ENCODE measurements around the gene NOVA2. TPM values are rescaled to one million over a fixed set of nuclear protein-coding genes. Genes with fewer than 3 reads are reported as not detected.

Gene NOVA2
- polyA plus RNA-seq, 3 donors = 2.8 to 4.1 (median 2.9) TPM

DNA sequence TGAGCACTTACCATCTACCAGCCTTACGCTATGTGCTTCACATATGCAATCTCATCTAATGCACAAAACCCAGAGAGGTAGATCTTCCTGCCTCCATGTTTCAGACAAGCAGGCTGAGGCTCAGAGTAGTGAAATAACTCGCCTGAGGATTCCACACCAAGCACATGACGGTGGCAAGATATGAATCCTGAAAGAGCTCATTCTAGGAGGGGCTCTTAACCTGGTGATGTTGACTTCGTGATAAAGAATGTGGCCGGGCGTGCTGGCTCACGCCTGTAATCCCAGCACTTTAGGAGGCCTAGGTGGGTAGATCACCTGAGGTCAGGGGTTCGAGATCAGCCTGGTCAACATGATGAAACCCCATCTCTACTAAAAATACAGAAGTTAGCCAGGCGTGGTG, 5.0 kb downstream of the NOVA2 start:
- no peak for DNase-seq (ENCODE audit: low read depth in 3 of 3, low spot score in 2 of 3)

DNA sequence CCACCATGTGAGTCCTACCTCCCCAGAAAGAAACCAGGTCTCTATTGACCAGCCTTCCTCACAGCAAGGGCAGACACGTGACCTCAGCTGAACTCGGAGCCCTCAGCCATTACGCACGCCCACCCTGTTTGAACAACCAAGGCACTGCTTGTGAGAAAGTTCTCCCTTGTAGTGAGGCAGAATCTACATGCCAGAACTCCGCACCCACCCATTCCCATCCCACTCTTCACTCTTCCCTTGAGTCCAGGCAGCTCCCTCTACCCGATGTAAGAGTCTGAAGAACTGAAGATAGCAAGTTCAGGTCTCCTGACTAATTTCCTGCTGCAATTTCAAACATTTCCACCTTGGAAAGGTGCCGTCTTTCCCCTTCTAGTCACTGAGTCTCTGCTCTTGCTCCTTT, 6.4 kb downstream of the NOVA2 start:
- DNase-seq (ENCODE audit: low read depth in 3 of 3, low spot score in 2 of 3) = no peak

DNA sequence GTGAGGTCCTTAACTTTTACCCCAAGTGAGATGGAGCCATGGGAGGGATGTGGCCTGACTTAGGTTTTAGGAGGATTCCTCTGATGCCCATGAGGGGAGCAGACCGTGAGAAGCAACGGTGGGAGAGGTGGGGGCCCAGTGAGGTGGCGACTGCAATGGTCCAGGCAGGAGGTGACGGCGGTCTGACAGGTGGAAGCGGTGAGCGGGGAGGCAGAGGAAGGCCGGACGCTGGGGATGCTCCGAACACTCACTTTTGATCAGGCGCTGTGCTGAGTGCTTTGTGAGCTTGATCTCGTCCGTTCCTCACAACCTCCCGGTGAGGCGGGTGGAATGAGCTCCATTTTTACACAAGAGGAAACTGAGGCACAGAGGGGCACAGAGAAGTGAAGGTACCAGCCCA, 11.6 kb downstream of the NOVA2 start:
- DNase-seq (ENCODE audit: low read depth in 3 of 3, low spot score in 2 of 3) = no peak

DNA sequence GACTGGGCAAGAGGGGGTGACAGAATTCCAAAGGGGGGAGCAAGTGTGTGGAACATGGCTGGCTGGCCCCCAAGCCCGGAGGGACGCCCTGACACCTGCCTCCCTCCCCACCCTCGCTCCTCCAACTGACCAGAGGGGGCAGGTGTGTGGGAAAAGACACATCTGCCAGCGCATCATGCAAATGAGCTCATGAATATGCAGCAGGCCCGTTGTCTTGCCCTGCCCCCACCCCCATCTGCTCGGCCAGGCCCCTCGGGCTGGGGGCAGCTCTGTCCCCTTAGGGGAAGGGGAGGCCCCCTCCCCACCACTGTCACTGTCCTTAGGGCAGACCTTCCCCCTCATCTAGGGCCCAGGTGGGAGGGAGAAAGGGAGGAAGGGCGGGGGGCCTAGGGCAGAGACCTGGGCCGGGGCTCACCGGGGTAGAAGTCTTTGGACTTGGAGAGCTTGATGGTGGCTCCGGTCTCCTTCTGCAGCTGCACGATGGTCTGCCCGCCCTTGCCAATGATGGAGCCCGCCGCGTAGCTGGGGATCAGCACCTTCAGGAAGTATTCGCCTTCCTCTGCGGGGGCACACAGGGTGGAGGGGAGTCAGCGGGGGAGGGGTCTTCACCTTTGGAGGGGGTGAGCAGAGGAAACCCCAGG, 12.9 kb downstream of the NOVA2 start:
- no peak for DNase-seq (ENCODE audit: low read depth in 3 of 3, low spot score in 2 of 3)

DNA sequence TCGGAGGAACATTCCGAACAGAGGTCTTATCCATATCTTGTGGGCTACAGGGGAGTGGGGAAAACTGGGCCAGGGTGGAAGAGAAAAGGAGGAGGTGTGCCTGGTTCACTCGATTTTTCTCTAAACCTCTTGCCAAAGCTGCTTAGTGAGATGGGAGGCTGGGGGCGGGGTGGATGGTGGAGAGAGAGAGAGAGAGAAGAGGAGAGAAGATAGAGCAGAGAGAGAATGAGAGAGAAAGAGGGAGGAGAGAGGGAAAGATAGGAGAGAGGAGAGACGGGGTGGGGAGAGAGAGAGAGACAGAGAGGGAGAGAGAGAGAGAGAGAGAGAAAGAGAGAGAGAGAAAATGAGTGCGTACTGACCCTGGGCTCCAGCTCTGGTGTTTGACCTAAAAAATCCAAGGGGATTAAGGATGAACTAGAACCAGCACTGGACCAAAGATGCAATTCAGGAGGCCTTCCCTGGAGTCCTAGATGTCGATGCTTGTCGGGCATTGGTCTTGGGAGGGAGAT, 14.1 kb downstream of the NOVA2 start:
- DNase-seq (ENCODE audit: low read depth in 3 of 3, low spot score in 2 of 3) = no peak

DNA sequence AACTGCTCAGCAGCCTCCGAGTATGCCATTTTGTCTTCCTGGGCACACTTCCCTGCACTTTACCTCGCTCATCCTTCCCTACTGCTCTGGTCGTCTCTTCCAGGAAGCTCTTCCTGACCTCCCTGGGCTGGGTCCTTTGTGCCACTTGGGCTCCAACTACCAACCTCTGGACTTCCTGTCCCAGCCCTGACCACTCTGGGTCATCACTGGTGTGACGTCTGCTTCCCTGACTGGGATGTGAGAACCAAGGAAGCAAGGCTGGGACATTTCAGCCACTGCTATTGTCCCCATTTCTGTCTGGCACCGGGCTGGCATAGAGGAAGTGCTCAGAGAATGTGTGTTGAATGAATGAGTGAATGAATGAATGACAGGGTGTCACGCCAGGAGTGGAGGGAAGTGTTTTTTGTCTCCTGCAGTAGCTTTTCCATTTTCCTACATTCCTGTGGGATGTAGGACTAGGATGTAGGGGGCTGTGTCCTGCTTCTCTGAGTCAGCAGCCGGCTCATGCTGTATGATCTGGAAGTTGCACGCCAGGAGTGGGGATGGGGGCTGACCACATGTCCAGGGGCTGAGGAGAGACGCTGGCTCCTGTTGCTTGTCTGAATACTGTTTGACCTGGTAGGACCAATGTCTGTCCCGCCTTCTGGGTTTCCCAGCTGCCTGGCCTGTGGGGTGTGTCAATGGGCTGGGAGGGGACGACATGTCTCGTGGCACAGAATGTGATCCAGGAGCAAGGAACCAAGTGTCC, 14.7 kb downstream of the NOVA2 start:
- no peak for DNase-seq (ENCODE audit: low read depth in 3 of 3, low spot score in 2 of 3)

- DNase-seq (ENCODE audit: low read depth in 3 of 3, low spot score in 2 of 3) = no peak
These were observed 15.3 kb downstream of the NOVA2 start for GRCh38 chr19:45958320-45958719.

DNA sequence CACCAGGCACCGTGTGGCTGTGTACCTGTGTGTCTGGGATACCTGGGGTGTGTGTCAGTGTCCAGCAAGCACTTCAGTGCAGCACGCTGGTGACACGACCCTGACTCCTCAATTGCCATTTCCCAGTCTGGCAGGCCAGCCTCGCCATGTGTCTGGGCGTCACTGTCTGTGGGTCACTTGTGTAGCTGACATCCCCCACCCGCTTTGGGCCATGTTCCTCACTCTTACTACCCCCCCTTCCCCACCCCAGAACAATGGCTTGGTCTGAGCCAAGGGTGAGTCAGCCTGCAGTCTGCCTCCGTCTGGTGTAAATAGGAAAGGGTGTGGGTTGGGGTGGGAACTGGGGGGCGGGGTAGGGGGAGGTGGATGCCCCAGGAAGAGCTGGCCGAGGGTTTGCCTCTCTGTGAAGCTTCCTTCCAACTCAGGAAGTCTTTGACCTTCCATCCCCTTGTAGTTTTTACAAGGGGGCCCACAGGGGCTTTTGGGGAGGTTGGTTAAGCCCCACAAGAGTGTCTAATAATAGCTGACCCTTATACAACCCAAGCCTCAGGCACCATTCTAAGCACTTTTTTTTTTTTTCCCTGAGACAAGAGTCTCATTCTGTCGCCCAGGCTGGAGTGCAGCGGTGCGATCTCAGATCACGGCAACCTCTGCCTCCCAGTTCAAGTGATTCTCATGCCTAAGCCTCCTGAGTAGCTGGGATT, 17.6 kb downstream of the NOVA2 start:
- DNase-seq (ENCODE audit: low read depth in 3 of 3, low spot score in 2 of 3) = no peak

DNA sequence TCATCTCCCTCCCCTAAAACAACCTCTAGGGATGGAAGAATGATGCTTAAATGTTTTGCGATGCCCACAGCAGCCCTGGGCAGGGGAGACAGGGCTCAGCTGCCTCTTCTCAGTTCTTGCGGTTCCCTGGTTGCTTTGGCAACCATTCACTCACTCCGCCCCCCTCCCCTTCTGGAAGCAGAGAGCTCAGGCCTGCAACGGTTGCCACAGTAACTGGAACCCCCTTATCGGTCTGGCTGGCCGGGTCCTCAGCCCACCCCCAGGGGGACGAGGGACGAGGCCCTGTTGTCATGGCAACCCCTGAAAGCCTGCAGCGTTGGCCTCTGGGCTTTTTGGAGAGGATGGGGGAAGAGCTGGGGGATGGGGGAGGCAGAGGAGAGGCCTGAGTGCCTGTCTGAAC, 19.5 kb downstream of the NOVA2 start:
- DNase-seq (ENCODE audit: low read depth in 3 of 3, low spot score in 2 of 3) = no peak

GRCh38 chr19:45953676-45954075, 20.0 kb downstream of the NOVA2 start:
- no peak for DNase-seq (ENCODE audit: low read depth in 3 of 3, low spot score in 2 of 3)

GRCh38 chr19:45952686-45953505, 20.8 kb downstream of the NOVA2 start:
- DNase-seq (ENCODE audit: low read depth in 3 of 3, low spot score in 2 of 3) = peak in 2 of 3 donors; percentile 45 to 56

GRCh38 chr19:45952341-45952685, 21.4 kb downstream of the NOVA2 start:
- no peak for DNase-seq (ENCODE audit: low read depth in 3 of 3, low spot score in 2 of 3)

GRCh38 chr19:45947926-45948325, 25.7 kb downstream of the NOVA2 start:
- DNase-seq (ENCODE audit: low read depth in 3 of 3, low spot score in 2 of 3) = no peak

DNA sequence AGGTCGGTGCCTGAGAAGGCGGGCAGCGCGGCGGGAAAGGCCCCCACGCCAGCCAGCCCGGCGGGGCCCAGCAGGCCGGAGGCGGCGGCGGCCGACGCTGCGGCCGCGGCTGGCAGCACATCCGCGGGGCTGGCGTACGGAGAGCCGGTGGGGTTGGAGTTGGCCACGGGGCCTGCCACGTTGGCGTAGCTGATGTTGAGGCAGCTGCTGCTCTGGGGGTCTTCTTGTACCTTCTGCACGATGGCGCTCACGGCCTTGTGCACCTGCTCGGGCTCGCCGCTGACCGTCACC, 33.2 kb downstream of the NOVA2 start:
- DNase-seq (ENCODE audit: low read depth in 3 of 3, low spot score in 2 of 3) = no peak

DNA sequence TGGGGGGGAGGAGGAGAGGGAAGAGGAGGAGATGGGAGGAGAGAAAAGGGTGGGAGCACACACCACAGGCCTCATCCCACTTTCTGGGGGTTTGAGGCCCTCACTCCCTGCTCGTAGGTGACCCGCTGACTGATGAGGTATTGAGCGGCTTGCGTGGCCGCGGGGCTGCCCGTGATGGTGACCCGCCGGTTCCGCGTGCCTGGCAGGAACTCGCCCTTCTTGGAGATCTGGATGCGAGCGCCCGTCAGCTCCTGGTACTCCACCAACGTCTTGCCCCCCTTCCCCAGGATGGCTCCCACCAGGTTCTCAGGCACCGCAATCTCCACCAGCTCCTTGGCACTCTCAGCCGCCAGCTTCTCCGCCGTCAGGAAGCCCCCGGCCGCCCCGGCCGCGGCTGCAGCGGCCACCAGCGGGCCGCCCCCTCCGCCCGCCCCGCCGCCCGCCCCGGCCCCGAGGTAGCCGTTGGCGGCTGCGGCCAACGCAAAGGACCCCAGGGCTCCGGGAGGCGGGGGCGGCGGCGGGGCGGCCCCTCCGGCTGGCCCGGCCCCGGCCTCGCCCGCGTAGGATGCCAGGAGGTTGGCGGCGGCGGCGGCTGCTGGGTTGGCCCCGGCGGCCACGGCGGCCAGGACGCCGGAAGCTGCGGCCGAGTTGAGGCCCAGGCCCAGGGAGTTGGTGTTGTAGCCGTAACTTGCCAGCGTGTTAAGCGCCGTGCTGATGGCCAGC, 33.7 kb downstream of the NOVA2 start:
- DNase-seq (ENCODE audit: low read depth in 3 of 3, low spot score in 2 of 3) = no peak

- no peak for DNase-seq (ENCODE audit: low read depth in 3 of 3, low spot score in 2 of 3)
These were observed 34.8 kb downstream of the NOVA2 start for GRCh38 chr19:45938733-45939319.

- no peak for DNase-seq (ENCODE audit: low read depth in 3 of 3, low spot score in 2 of 3)
These were observed 38.4 kb downstream of the NOVA2 start for GRCh38 chr19:45935267-45935666.

DNA sequence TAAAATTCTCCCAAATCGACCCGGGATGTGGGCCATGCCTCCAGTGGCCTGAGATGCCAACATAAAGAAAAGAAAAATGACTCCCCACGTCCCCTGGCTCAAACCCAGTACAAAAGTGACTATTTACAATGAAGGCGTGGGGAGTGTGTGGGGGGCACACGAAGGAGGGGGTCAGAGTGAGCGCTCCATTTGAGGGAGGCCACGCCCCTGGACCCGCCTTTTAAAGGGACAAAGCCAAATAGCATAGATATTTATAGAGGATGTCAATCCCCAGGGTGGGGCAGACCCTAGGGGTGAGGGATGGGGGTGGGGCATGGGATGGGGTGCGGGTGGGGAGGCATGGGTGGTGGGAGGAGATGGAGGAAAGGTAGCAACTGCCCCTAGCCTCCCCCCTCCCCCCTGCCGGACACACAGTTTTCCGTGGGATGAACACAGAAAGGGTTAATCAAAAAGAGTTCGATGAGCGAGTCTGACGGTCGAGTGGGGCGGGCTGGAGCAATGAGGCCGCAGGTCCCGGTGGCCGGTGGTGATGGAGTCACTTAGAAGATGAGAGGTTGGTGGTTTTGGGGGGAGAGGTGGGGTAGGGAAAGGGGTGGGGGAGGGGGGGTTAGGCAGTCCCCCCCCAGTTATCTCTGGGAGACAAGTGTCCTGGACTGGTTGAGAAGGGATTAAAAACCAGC, 39.0 kb downstream of the NOVA2 start:
- DNase-seq (ENCODE audit: low read depth in 3 of 3, low spot score in 2 of 3) = no peak

DNA sequence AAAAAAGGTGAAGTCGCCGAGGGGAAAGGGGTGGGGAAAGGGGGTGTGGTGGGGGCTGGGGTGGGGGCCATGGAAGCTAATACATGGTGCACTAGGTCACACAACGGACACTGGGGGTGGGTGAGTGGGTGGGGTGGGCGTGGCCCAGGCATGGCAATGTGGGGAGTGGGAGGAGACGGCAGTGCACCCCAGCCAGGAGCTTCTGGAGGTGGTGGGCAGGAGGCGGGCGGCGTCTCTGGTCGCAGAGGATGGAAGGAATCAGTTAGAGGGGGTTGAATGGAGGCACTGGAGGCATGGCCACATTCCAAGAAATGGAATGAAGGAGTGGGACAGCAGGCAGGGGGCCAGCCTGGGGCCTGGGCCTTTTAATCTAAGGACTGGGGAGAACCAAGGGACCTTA, 39.9 kb downstream of the NOVA2 start:
- no peak for DNase-seq (ENCODE audit: low read depth in 3 of 3, low spot score in 2 of 3)

DNA sequence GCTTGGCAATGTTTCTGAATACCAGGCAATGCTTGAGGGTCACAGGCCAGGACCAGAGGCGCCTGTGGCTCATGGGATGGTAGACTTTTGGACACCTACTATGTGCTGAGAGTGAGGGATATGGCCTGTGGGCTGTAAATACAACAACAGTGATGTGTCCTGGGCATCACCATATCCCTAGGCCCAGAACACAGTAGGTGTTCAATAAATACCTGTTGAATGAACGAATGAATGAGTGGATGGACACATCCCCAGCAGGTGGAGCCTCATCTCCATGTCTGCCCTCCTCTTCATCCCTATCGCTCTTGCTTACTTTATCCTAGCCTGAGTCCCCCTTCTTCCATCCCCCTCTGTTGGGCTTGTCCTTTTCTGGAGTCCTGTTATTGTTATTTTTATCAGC, 42.6 kb downstream of the NOVA2 start:
- DNase-seq (ENCODE audit: low read depth in 3 of 3, low spot score in 2 of 3) = no peak

Measured in right renal cortex interstitium (tissue), 3 donors.